Keratinocyte (primary cell): ENCODE measurements around the gene PAPPA.

Source experiments
- EZH2 ChIP-seq: IDR thresholded peaks from one replicate; pipeline ENCODE4 v1.6.1; 2012; ENCODE audit warnings: inconsistent platforms, mild to moderate bottlenecking, low read length, moderate library complexity
- TF ChIP-seq, protein P1 (sequence below), 3 experiments: IDR thresholded peaks in 1 of 3; conservative IDR thresholded peaks in 1 of 3; optimal IDR thresholded peaks in 1 of 3; 2 replicates in 2 of 3; 3 replicates in 1 of 3; pipeline versions ENCODE3 to v1.5.1; 2011; ENCODE audit warnings: low read length in 3 of 3, mild to moderate bottlenecking in 3 of 3, moderate library complexity in 2 of 3, control low read depth in 1 of 3, inconsistent platforms in 1 of 3; ENCODE audit not compliant: insufficient read depth in 2 of 3; ENCODE audit errors: extremely low read depth in 1 of 3

- TF ChIP-seq EZH2 = no peak
- TF ChIP-seq, protein P1, sequence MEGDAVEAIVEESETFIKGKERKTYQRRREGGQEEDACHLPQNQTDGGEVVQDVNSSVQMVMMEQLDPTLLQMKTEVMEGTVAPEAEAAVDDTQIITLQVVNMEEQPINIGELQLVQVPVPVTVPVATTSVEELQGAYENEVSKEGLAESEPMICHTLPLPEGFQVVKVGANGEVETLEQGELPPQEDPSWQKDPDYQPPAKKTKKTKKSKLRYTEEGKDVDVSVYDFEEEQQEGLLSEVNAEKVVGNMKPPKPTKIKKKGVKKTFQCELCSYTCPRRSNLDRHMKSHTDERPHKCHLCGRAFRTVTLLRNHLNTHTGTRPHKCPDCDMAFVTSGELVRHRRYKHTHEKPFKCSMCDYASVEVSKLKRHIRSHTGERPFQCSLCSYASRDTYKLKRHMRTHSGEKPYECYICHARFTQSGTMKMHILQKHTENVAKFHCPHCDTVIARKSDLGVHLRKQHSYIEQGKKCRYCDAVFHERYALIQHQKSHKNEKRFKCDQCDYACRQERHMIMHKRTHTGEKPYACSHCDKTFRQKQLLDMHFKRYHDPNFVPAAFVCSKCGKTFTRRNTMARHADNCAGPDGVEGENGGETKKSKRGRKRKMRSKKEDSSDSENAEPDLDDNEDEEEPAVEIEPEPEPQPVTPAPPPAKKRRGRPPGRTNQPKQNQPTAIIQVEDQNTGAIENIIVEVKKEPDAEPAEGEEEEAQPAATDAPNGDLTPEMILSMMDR (optimal IDR thresholded peaks at IDR 0.05 in 1 of 3, IDR thresholded peaks at IDR 0.05 in 1 of 3, conservative IDR thresholded peaks at IDR 0.05 in 1 of 3; ENCODE audit: extremely low read depth in 1 of 3, insufficient read depth in 2 of 3, low read length in 3 of 3) = no peak
These were observed 9.6 kb upstream of the PAPPA start for GRCh38 chr9:116144038-116144437.
